Sigmoid colon (tissue), 3 donors: Measurements from ENCODE around the gene ZNF346.

ENCODE experiments used
- POLR2A ChIP-seq, 2 donors: fragments of 450-650 bp; IDR thresholded peaks; one replicate each; pipeline ENCODE4 v1.6.1; 2016; ENCODE audit warnings: antibody characterized with exemption in 2 of 2, mild to moderate bottlenecking in 2 of 2, moderate library complexity in 2 of 2
- TF ChIP-seq, protein P1 (sequence below), 4 experiments: fragments of 450-650 bp in 3 of 4; fragments of 200-600 bp in 1 of 4; IDR thresholded peaks; one replicate each; pipeline ENCODE4 v1.5.1; 2016 to 2019; ENCODE audit warnings: antibody characterized with exemption in 4 of 4, mild to moderate bottlenecking in 3 of 4, moderate library complexity in 2 of 4

DNA sequence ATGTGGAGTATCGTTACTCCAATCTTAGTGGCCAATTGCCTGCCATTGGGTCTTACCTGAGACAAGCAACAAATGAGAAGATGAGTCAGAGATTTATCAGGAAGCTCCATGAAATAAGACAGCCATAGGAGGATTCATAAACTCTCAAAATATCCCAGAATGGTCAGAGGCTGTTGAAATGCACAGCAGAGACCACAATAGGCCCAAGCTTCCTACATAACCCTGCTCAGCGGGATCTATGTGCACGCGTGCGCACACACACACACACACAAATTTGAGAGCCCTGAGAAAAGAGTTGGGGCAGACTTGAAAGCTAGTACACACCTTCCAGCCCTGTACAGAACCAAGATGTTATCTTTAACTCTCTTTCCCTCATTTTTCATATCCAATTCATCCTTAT lies 25.7 kb upstream of the ZNF346 start:
- TF ChIP-seq POLR2A (IDR thresholded peaks at IDR 0.05), result no peak
- TF ChIP-seq, protein P1, sequence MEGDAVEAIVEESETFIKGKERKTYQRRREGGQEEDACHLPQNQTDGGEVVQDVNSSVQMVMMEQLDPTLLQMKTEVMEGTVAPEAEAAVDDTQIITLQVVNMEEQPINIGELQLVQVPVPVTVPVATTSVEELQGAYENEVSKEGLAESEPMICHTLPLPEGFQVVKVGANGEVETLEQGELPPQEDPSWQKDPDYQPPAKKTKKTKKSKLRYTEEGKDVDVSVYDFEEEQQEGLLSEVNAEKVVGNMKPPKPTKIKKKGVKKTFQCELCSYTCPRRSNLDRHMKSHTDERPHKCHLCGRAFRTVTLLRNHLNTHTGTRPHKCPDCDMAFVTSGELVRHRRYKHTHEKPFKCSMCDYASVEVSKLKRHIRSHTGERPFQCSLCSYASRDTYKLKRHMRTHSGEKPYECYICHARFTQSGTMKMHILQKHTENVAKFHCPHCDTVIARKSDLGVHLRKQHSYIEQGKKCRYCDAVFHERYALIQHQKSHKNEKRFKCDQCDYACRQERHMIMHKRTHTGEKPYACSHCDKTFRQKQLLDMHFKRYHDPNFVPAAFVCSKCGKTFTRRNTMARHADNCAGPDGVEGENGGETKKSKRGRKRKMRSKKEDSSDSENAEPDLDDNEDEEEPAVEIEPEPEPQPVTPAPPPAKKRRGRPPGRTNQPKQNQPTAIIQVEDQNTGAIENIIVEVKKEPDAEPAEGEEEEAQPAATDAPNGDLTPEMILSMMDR (IDR thresholded peaks at IDR 0.05), result no peak
